Stimulated activated CD4-positive, alpha-beta T cell treated with anti-CD3 and anti-CD28 coated beads, Interleukin-1b, Interleukin-23, amount 100 ng/mL, for 4 hours (primary cell): ENCODE data around the gene STK32B.

Experiments used
- DNase-seq, 2 donors: peaks; one replicate each; pipeline ENCODE4 v3.0.0-alpha.2; 2020; ENCODE audit warnings: low read depth in 2 of 2

Gene STK32B

GRCh38 chr4:5125321-5125720, 74.0 kb downstream of the STK32B start:
- no peak for DNase-seq

GRCh38 chr4:5126231-5126630, 75.0 kb downstream of the STK32B start:
- DNase-seq = no peak

GRCh38 chr4:5126857-5127256, 75.6 kb downstream of the STK32B start:
- DNase-seq = no peak

- DNase-seq = no peak
These were observed 76.3 kb downstream of the STK32B start for GRCh38 chr4:5127556-5127955.

- DNase-seq = no peak
These were observed 77.3 kb downstream of the STK32B start for GRCh38 chr4:5128569-5128968.

- DNase-seq = no peak
These were observed 81.9 kb downstream of the STK32B start for GRCh38 chr4:5133201-5133600.

GRCh38 chr4:5133933-5134594, 82.8 kb downstream of the STK32B start:
- DNase-seq = no peak

GRCh38 chr4:5134620-5135019, 83.3 kb downstream of the STK32B start:
- DNase-seq = no peak

- DNase-seq = no peak
These were observed 85.9 kb downstream of the STK32B start for GRCh38 chr4:5137226-5137625.

GRCh38 chr4:5137927-5138326, 86.6 kb downstream of the STK32B start:
- no peak for DNase-seq

- DNase-seq = no peak
These were observed 87.1 kb downstream of the STK32B start for GRCh38 chr4:5138389-5138788.

GRCh38 chr4:5139141-5139540, 87.9 kb downstream of the STK32B start:
- no peak for DNase-seq

GRCh38 chr4:5141802-5142201, 90.5 kb downstream of the STK32B start:
- no peak for DNase-seq

- no peak for DNase-seq
These were observed 91.4 kb downstream of the STK32B start for GRCh38 chr4:5142726-5143125.

- no peak for DNase-seq
These were observed 92.1 kb downstream of the STK32B start for GRCh38 chr4:5143306-5143861.

GRCh38 chr4:5143940-5144339, 92.7 kb downstream of the STK32B start:
- no peak for DNase-seq

- no peak for DNase-seq
These were observed 93.1 kb downstream of the STK32B start for GRCh38 chr4:5144384-5144783.

- DNase-seq = no peak
These were observed 95.0 kb downstream of the STK32B start for GRCh38 chr4:5146248-5146647.

- no peak for DNase-seq
These were observed 101.2 kb downstream of the STK32B start for GRCh38 chr4:5152521-5152920.

GRCh38 chr4:5156682-5157081, 105.4 kb downstream of the STK32B start:
- DNase-seq = no peak

- DNase-seq = no peak
These were observed 106.8 kb downstream of the STK32B start for GRCh38 chr4:5157791-5158770.

- DNase-seq = no peak
These were observed 107.5 kb downstream of the STK32B start for GRCh38 chr4:5158825-5159224.

GRCh38 chr4:5160668-5161067, 109.4 kb downstream of the STK32B start:
- DNase-seq = no peak
